GM12878 (cell line): Measurements from ENCODE around the gene VWA3B.

Experiments
- ATF2 ChIP-seq: IDR thresholded peaks from 2 replicates; pipeline ENCODE4 v1.6.1; 2012; ENCODE audit warnings: low read length, inconsistent platforms
- CEBPB ChIP-seq, 2 experiments: fragments of 150-350 bp in 1 of 2; IDR thresholded peaks; 2 replicates each; pipeline ENCODE4 v1.6.1; 2012 to 2014; ENCODE audit warnings: low read depth in 2 of 2, low read length in 2 of 2, borderline replicate concordance in 1 of 2, inconsistent platforms in 1 of 2
- CHD2 ChIP-seq: IDR thresholded peaks from 2 replicates; pipeline ENCODE4 v1.6.1; 2011; ENCODE audit warnings: low read depth, low read length, improper control_type of control experiment, borderline replicate concordance
- CTCF ChIP-seq, 3 experiments: IDR thresholded peaks in 2 of 3; conservative IDR thresholded peaks in 1 of 3; 2 replicates each; pipeline ENCODE4 v1.5.1; 2011; ENCODE audit warnings: low read depth in 3 of 3, low read length in 3 of 3, mild to moderate bottlenecking in 3 of 3, control low read depth in 2 of 3, moderate library complexity in 2 of 3, inconsistent platforms in 1 of 3, mixed read lengths in 1 of 3; ENCODE audit not compliant: control insufficient read depth in 2 of 3, insufficient read depth in 1 of 3; ENCODE audit errors: extremely low read depth in 1 of 3
- EP300 ChIP-seq, 2 experiments: fragments of 150-350 bp in 1 of 2; IDR thresholded peaks; 2 replicates each; pipeline ENCODE4 v1.6.1; 2011 to 2012; ENCODE audit warnings: low read depth in 2 of 2, low read length in 2 of 2, borderline replicate concordance in 1 of 2, improper control_type of control experiment in 1 of 2, inconsistent platforms in 1 of 2; ENCODE audit not compliant: control insufficient read depth in 1 of 2
- EZH2 ChIP-seq: IDR thresholded peaks from 2 replicates; pipeline ENCODE4 v1.6.1; 2012; ENCODE audit warnings: low read depth, mild to moderate bottlenecking, control low read depth, inconsistent platforms, low read length, borderline replicate concordance; ENCODE audit not compliant: control insufficient read depth
- HSF1 ChIP-seq: fragments of 150-350 bp; IDR thresholded peaks from 2 replicates; pipeline ENCODE4 v1.6.1; 2014; ENCODE audit warnings: mild to moderate bottlenecking, low read depth, low read length
- MAX ChIP-seq: IDR thresholded peaks from 2 replicates; pipeline ENCODE4 v1.6.1; 2012; ENCODE audit warnings: low read depth, low read length, improper control_type of control experiment
- NR2C2 ChIP-seq: IDR thresholded peaks from 2 replicates; pipeline ENCODE4 v1.6.1; 2011; ENCODE audit warnings: borderline replicate concordance, low read depth; ENCODE audit not compliant: control insufficient read depth, insufficient read length
- RFX5 ChIP-seq: IDR thresholded peaks from 2 replicates; pipeline ENCODE4 v1.6.1; 2011; ENCODE audit warnings: low read depth, low read length, improper control_type of control experiment
- USF2 ChIP-seq: IDR thresholded peaks from 2 replicates; pipeline ENCODE4 v1.6.1; 2011; ENCODE audit warnings: low read depth, low read length, improper control_type of control experiment, borderline replicate concordance
- ZZZ3 ChIP-seq: IDR thresholded peaks from 2 replicates; pipeline ENCODE4 v1.6.1; 2011; ENCODE audit warnings: low read depth; ENCODE audit not compliant: control insufficient read depth, insufficient read length

GRCh38 chr2:98153481-98153880, 66.5 kb downstream of the VWA3B start:
- no peak for TF ChIP-seq EZH2
- no peak for TF ChIP-seq ATF2
- TF ChIP-seq NR2C2 = no peak
- no peak for TF ChIP-seq CEBPB (IDR thresholded peaks at IDR 0.05; ENCODE audit: borderline replicate concordance in 1 of 2, low read depth in 2 of 2, low read length in 2 of 2)
- TF ChIP-seq HSF1 = no peak
- no peak for TF ChIP-seq RFX5
- no peak for TF ChIP-seq ZZZ3
- no peak for TF ChIP-seq USF2
- no peak for TF ChIP-seq CHD2
- TF ChIP-seq EP300 (IDR thresholded peaks at IDR 0.05; ENCODE audit: borderline replicate concordance in 1 of 2, control insufficient read depth in 1 of 2, low read depth in 2 of 2, low read length in 2 of 2) = no peak
- no peak for TF ChIP-seq CTCF (IDR thresholded peaks at IDR 0.05 in 2 of 3, conservative IDR thresholded peaks at IDR 0.05 in 1 of 3; ENCODE audit: control insufficient read depth in 2 of 3, extremely low read depth in 1 of 3, insufficient read depth in 1 of 3, low read depth in 3 of 3, low read length in 3 of 3)
- no peak for TF ChIP-seq MAX
